HAP-1 (cell line): ENCODE measurements around the gene ABHD5.

Source experiments
- DNase-seq, 2 experiments: peaks; one replicate each; pipeline ENCODE4 v3.0.0-alpha.2; 2016 to 2020; ENCODE audit warnings: low spot score in 2 of 2
- H3K27me3 ChIP-seq: fragments of 250-450 bp; sonication (Bioruptor Pico); 2 replicates; pipeline ENCODE4 v1.5.1; 2020; ENCODE audit warnings: low read depth, mild to moderate bottlenecking, moderate library complexity
- H3K36me3 ChIP-seq: fragments of 250-450 bp; sonication (Bioruptor Pico); replicated peaks from 2 replicates; pipeline ENCODE4 v1.5.1; 2020; ENCODE audit warnings: mild to moderate bottlenecking
- H3K4me1 ChIP-seq: fragments of 250-450 bp; sonication (Bioruptor Pico); 2 replicates; pipeline ENCODE4 v1.5.1; 2020; ENCODE audit warnings: mild to moderate bottlenecking
- H3K4me3 ChIP-seq: fragments of 250-450 bp; sonication (Bioruptor Pico); 2 replicates; pipeline ENCODE4 v1.5.1; 2020; ENCODE audit warnings: mild to moderate bottlenecking, moderate library complexity
- H3K9me3 ChIP-seq: fragments of 250-450 bp; sonication (Bioruptor Pico); 2 replicates; pipeline ENCODE4 v1.5.1; 2020; ENCODE audit warnings: mild to moderate bottlenecking, moderate library complexity
- in situ Hi-C: fragments of 300-500 bp; cut with MboI; formaldehyde crosslinking; loops from 3 replicates; pipeline ENCODE4 v1.14.3; 2020; ENCODE audit warnings: low sequenced_read_pairs, inconsistent platforms, mixed read lengths

Gene ABHD5

DNA sequence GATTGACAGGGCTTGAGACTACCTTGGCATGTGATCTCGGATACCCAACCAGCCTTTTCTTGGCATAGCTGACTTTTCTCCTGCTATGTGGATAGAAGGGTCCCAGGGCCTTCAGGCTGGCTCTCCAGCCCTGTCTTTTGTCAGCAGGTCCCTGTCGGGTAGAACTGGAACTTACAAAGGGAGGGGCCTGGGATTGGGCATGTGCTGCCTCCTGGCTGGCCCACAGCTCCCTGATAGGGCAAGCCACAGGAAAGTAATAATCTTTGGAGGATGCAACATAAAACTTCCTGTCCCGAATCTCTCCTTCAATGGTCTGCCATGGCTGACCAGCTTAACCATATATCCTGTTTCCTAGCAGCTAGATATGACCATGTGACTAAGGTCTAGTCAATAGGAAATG lies 89.1 kb downstream of the ABHD5 start:
- no peak overlapping the region for H3K4me3 ChIP-seq
- no peak for DNase-seq
- H3K9me3 ChIP-seq, result no peaks in the 10 kb centered on the region
- H3K4me1 ChIP-seq, result no peaks in the 10 kb centered on the region
- in situ Hi-C loops, result no loop called here
- H3K36me3 ChIP-seq, result no peaks in the 10 kb centered on the region
- H3K27me3 ChIP-seq, result no peaks in the 10 kb centered on the region

- no peak for DNase-seq
- Histone ChIP-seq H3K9me3 (no peaks in the 10 kb centered on the region), H3K27me3 (no peaks in the 10 kb centered on the region), H3K36me3 (no peaks in the 10 kb centered on the region), H3K4me1 (no peaks in the 10 kb centered on the region), H3K4me3 (no peak overlapping the region)
- in situ Hi-C loops, result no loop called here
Measured at GRCh38 chr3:43782541-43782940, 91.8 kb downstream of the ABHD5 start.
